B cell (primary cell): ENCODE measurements around the gene USF1.

ENCODE experiments used
- EZH2 ChIP-seq: IDR thresholded peaks from 2 replicates; pipeline ENCODE4 v1.6.1; 2012; ENCODE audit warnings: borderline replicate concordance, low read depth, mild to moderate bottlenecking, moderate library complexity, low read length; ENCODE audit not compliant: insufficient read depth, poor library complexity, severe bottlenecking
- TF ChIP-seq, protein P1 (sequence below): fragments of 200-600 bp; IDR thresholded peaks from one replicate; pipeline ENCODE4 v1.8.0; 2022; ENCODE audit warnings: antibody characterized with exemption, mild to moderate bottlenecking

DNA sequence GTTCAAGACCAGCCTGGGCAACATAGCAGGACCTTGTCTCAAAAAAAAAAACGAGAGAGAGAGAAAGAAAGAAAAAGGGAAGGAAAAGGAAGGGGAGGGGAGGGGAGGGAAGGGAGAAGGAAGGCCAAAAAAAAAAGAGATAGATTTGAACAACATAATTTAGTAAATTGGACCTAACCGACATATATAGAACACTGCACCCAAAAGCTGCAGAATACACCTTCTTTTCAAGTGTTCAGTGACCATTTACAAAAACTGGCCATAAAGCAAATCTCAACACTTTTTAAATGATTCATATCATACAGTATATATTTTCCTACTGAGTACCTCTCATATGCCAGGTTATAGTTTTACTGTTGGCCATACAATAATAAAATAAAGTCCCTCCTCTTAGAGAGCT lies 13.9 kb downstream of the USF1 start:
- TF ChIP-seq, protein P1, sequence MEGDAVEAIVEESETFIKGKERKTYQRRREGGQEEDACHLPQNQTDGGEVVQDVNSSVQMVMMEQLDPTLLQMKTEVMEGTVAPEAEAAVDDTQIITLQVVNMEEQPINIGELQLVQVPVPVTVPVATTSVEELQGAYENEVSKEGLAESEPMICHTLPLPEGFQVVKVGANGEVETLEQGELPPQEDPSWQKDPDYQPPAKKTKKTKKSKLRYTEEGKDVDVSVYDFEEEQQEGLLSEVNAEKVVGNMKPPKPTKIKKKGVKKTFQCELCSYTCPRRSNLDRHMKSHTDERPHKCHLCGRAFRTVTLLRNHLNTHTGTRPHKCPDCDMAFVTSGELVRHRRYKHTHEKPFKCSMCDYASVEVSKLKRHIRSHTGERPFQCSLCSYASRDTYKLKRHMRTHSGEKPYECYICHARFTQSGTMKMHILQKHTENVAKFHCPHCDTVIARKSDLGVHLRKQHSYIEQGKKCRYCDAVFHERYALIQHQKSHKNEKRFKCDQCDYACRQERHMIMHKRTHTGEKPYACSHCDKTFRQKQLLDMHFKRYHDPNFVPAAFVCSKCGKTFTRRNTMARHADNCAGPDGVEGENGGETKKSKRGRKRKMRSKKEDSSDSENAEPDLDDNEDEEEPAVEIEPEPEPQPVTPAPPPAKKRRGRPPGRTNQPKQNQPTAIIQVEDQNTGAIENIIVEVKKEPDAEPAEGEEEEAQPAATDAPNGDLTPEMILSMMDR: no peak
- TF ChIP-seq EZH2: no peak
